SU-DHL-6 (cell line): ENCODE data around the gene ASPDH.

Experiments used
- H2AFZ ChIP-seq: fragments of 200-600 bp; sonication (generic); 2 replicates; pipeline ENCODE4 v1.6.1; 2014; ENCODE audit warnings: low read depth, mild to moderate bottlenecking, moderate library complexity, mixed read lengths, antibody characterized with exemption, low read length; ENCODE audit not compliant: severe bottlenecking
- H3F3A ChIP-seq: fragments of 200-600 bp; shearing (Covaris generic); 2 replicates; pipeline ENCODE4 v1.6.0; 2016; ENCODE audit warnings: antibody characterized with exemption, mild to moderate bottlenecking; ENCODE audit not compliant: insufficient read depth
- H3K27ac ChIP-seq: fragments of 200-600 bp; sonication (generic); 2 replicates; pipeline ENCODE4 v1.5.1; 2016; ENCODE audit warnings: low read depth, mild to moderate bottlenecking, low read length, moderate library complexity, mixed read lengths
- H3K27me3 ChIP-seq: fragments of 200-600 bp; sonication (generic), shearing (Covaris generic); 2 replicates; pipeline ENCODE4 v1.6.0; 2014; ENCODE audit warnings: mild to moderate bottlenecking, low read length
- H3K36me3 ChIP-seq: fragments of 200-600 bp; sonication (generic); 2 replicates; pipeline ENCODE4 v1.6.1; 2014; ENCODE audit warnings: mild to moderate bottlenecking, low read length, mixed read lengths
- H3K4me2 ChIP-seq: fragments of 300-600, 200-600 bp; shearing (Covaris generic), sonication (generic); 2 replicates; pipeline ENCODE4 v1.6.0; 2014; ENCODE audit warnings: low read length, low read depth, mild to moderate bottlenecking; ENCODE audit not compliant: poor library complexity, severe bottlenecking
- H3K4me3 ChIP-seq: fragments of 200-600 bp; sonication (generic); 2 replicates; pipeline ENCODE4 v1.5.1; 2014; ENCODE audit warnings: antibody characterized with exemption, low read length, mild to moderate bottlenecking, mixed read lengths; ENCODE audit not compliant: insufficient read depth, poor library complexity, severe bottlenecking
- H3K79me2 ChIP-seq: fragments of 200-600 bp; sonication (generic); 2 replicates; pipeline ENCODE4 v1.6.1; 2014; ENCODE audit warnings: mild to moderate bottlenecking, low read length, moderate library complexity; ENCODE audit not compliant: insufficient read depth
- H3K9ac ChIP-seq: fragments of 200-600 bp; sonication (generic); 2 replicates; pipeline ENCODE4 v1.7.0; 2014; ENCODE audit warnings: mild to moderate bottlenecking, low read length
- H3K9me2 ChIP-seq: fragments of 200-600 bp; sonication (generic); replicated peaks from 2 replicates; pipeline ENCODE4 v1.6.1; 2014; ENCODE audit warnings: low read length; ENCODE audit not compliant: insufficient read depth
- H3K9me3 ChIP-seq: fragments of 200-600 bp; sonication (generic); 2 replicates; pipeline ENCODE4 v1.6.1; 2014; ENCODE audit warnings: low read length, mixed read lengths; ENCODE audit not compliant: insufficient read depth
- H4K20me1 ChIP-seq: fragments of 200-600 bp; sonication (generic); 2 replicates; pipeline ENCODE4 v1.6.1; 2014; ENCODE audit warnings: low read depth, mild to moderate bottlenecking, antibody characterized with exemption, low read length, moderate library complexity, mixed read lengths
- EZH2phosphoT487 ChIP-seq: fragments of 200-600 bp; sonication (generic), shearing (Covaris generic); conservative IDR thresholded peaks from 2 replicates; pipeline ENCODE4 v1.6.1; 2018; ENCODE audit warnings: mild to moderate bottlenecking, antibody characterized with exemption, low read length, moderate library complexity, mixed read lengths
- TF ChIP-seq, protein P1 (sequence below): fragments of 200-600 bp; sonication (generic); IDR thresholded peaks from one replicate; pipeline ENCODE4 v1.5.1; 2017; ENCODE audit warnings: antibody characterized with exemption, mild to moderate bottlenecking, low read length, moderate library complexity; ENCODE audit not compliant: insufficient read depth, poor library complexity, severe bottlenecking

The ASPDH gene

DNA sequence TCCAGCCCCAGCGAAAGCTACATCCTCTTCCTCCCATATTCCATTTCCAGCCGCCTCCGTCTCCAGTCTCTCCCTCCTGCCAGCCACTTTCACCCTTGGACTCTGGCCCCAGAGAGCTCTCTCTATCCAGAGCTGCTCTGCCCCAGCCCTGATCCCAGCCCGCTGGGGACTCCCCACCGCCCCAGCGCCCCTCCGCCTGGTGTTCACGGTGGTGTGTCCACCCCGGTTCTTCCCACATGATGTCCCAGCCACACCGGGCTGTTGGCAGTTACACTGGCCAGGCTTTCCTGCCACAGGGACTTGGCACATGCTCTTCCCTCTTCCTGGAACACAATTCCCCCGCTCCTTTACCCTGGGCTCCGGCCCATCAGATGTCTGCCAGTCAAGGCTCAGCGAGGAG is 48.7 kb downstream of the ASPDH start:
- Histone ChIP-seq H3K9me2 (no peaks in the 10 kb centered on the region), H3K79me2 (no peaks in the 10 kb centered on the region), H4K20me1 (no peaks in the 10 kb centered on the region), H3K4me3 (no peak overlapping the region), H3F3A (peaks cover 5% of the 10 kb centered on the region), H3K27ac (no peak overlapping the region), H2AFZ (no peak overlapping the region), H3K36me3 (no peaks in the 10 kb centered on the region), H3K27me3 (no peaks in the 10 kb centered on the region), H3K9me3 (no peaks in the 10 kb centered on the region), H3K9ac (no peak overlapping the region), H3K4me2 (no peak overlapping the region)
- no peak for TF ChIP-seq EZH2phosphoT487
- TF ChIP-seq, protein P1, sequence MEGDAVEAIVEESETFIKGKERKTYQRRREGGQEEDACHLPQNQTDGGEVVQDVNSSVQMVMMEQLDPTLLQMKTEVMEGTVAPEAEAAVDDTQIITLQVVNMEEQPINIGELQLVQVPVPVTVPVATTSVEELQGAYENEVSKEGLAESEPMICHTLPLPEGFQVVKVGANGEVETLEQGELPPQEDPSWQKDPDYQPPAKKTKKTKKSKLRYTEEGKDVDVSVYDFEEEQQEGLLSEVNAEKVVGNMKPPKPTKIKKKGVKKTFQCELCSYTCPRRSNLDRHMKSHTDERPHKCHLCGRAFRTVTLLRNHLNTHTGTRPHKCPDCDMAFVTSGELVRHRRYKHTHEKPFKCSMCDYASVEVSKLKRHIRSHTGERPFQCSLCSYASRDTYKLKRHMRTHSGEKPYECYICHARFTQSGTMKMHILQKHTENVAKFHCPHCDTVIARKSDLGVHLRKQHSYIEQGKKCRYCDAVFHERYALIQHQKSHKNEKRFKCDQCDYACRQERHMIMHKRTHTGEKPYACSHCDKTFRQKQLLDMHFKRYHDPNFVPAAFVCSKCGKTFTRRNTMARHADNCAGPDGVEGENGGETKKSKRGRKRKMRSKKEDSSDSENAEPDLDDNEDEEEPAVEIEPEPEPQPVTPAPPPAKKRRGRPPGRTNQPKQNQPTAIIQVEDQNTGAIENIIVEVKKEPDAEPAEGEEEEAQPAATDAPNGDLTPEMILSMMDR = no peak

DNA sequence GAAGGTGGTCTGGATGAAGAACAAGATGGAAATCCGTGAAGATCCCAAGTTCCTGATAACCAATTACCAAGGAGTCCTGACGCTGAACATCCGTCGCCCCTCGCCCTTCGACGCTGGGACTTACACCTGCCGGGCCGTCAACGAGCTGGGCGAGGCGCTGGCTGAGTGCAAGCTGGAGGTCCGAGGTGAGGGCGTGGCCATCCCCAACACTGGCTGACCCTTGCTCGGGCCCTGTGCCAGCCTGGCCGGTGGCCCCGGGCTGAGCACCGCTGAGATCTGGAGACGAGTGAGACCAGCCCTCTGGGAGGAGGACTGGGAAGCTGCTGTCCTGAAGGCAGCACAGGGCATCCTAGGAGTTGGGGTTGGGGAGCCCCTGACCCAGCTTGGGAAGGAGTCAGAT is 49.4 kb downstream of the ASPDH start:
- Histone ChIP-seq H4K20me1 (no peaks in the 10 kb centered on the region), H3F3A (peaks cover 5% of the 10 kb centered on the region), H3K79me2 (no peaks in the 10 kb centered on the region), H3K36me3 (no peaks in the 10 kb centered on the region), H3K9me2 (no peaks in the 10 kb centered on the region), H3K4me3 (no peak overlapping the region), H3K4me2 (no peak overlapping the region), H3K9me3 (no peaks in the 10 kb centered on the region), H3K27me3 (no peaks in the 10 kb centered on the region), H2AFZ (no peak overlapping the region), H3K9ac (no peak overlapping the region), H3K27ac (no peak overlapping the region)
- TF ChIP-seq EZH2phosphoT487 = no peak
- TF ChIP-seq, protein P1 = no peak

DNA sequence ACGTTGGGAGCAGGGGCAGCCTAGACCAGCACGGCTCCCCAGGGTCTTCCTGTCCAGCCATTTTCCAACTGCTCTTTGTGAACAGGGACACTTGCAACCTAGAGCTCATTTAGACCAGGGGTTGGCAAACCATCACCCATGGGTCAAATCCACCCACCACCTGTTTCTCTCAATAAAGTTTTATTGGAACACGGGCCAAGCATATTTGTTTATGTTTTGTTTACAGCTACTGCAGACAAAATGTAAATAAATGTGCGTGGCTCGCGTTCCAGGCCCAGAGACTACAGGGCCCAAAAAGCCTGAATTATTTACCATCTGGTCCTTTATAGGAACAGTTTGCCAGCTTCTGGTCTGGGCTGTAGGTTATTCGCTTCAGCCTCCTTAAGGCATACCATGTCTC is 50.7 kb downstream of the ASPDH start:
- Histone ChIP-seq H3K4me3 (no peak overlapping the region), H3K9me2 (no peaks in the 10 kb centered on the region), H3K36me3 (no peaks in the 10 kb centered on the region), H3K27ac (no peak overlapping the region), H3K27me3 (no peaks in the 10 kb centered on the region), H4K20me1 (no peaks in the 10 kb centered on the region), H3K79me2 (no peaks in the 10 kb centered on the region), H3K9me3 (no peaks in the 10 kb centered on the region), H3F3A (peaks cover 5% of the 10 kb centered on the region), H3K4me2 (no peak overlapping the region), H2AFZ (no peak overlapping the region), H3K9ac (no peak overlapping the region)
- TF ChIP-seq EZH2phosphoT487 = no peak
- TF ChIP-seq, protein P1 = no peak
